ENCODE data around the gene BOC.
A peak's percentile ranks its signal among the peaks of the same experiment; 100 is the strongest.

BOC gene

GRCh38 chr3:113250566-113250965, 39.2 kb downstream of the BOC start:
- DNase-seq: no peak

- DNase-seq: no peak
These were observed 40.5 kb downstream of the BOC start for GRCh38 chr3:113251817-113252216.

GRCh38 chr3:113252553-113252952, 41.2 kb downstream of the BOC start:
- DNase-seq: no peak

GRCh38 chr3:113253702-113254101, 42.3 kb downstream of the BOC start:
- DNase-seq: no peak

- DNase-seq: no peak
These were observed 43.0 kb downstream of the BOC start for GRCh38 chr3:113254171-113254947.

- DNase-seq: no peak
These were observed 43.9 kb downstream of the BOC start for GRCh38 chr3:113255100-113255853.

GRCh38 chr3:113255854-113256615, 44.7 kb downstream of the BOC start:
- DNase-seq: no peak

- no peak for DNase-seq
These were observed 47.0 kb downstream of the BOC start for GRCh38 chr3:113258361-113258760.

- DNase-seq: no peak
These were observed 47.8 kb downstream of the BOC start for GRCh38 chr3:113259196-113259595.

GRCh38 chr3:113261063-113261625, 49.8 kb downstream of the BOC start:
- DNase-seq: no peak

- no peak for DNase-seq
These were observed 50.4 kb downstream of the BOC start for GRCh38 chr3:113261626-113262303.

- DNase-seq: no peak
These were observed 50.9 kb downstream of the BOC start for GRCh38 chr3:113262304-113262665.

- no peak for DNase-seq
These were observed 51.7 kb downstream of the BOC start for GRCh38 chr3:113263020-113263419.

GRCh38 chr3:113263778-113264177, 52.4 kb downstream of the BOC start:
- no peak for DNase-seq

GRCh38 chr3:113264283-113265131, 53.1 kb downstream of the BOC start:
- peak; percentile 68 for DNase-seq

GRCh38 chr3:113265231-113265630, 53.9 kb downstream of the BOC start:
- no peak for DNase-seq

- no peak for DNase-seq
These were observed 55.4 kb downstream of the BOC start for GRCh38 chr3:113266738-113267137.

GRCh38 chr3:113268311-113268710, 57.0 kb downstream of the BOC start:
- DNase-seq: no peak

- no peak for DNase-seq
These were observed 57.6 kb downstream of the BOC start for GRCh38 chr3:113268942-113269341.

- no peak for DNase-seq
These were observed 58.3 kb downstream of the BOC start for GRCh38 chr3:113269661-113270060.

- no peak for DNase-seq
These were observed 58.7 kb downstream of the BOC start for GRCh38 chr3:113270068-113270467.

- no peak for DNase-seq
These were observed 59.4 kb downstream of the BOC start for GRCh38 chr3:113270786-113271185.
